ENCODE results near the gene OLFML2A. TPM values are rescaled to one million over a fixed set of nuclear protein-coding genes. Genes with fewer than 3 reads are reported as not detected.

OLFML2A gene
- total RNA-seq, 1 experiment from 2014 or later = 5.8 TPM

DNA sequence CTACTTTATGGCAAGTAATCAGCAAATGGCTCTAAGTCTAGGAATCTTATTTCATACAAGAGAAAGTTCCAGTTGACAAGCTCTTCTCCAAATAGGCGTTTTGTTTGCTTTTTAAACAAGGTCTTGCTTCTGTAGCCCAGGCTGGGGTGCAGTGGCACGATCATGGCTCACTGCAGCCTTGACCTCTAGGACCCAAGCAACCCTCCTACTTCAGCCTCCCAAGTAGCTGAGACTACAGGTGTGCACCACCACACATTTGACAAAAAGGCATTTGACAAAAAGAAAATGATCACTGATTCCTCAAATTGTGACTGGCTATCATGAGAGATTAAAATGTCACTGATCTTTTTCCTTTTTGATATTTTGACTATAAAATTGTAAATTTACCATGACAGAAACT lies 37.6 kb upstream of the OLFML2A start:
- Histone ChIP-seq H2BK120ac (ENCODE audit: low read depth, low read length, poor library complexity, severe bottlenecking) (no peak overlapping the region), H4K5ac (ENCODE audit: insufficient read length, low read depth, low read length) (no peak overlapping the region), H4K8ac (replicated peaks; ENCODE audit: insufficient read length, low read depth, low read length) (no peak overlapping the region), H2BK12ac (ENCODE audit: insufficient read length, low read depth, low read length) (no peak overlapping the region), H4K91ac (ENCODE audit: insufficient read length, low read depth, low read length) (no peak overlapping the region), H2BK15ac (ENCODE audit: low read depth, low read length) (no peak overlapping the region), H2AK5ac (ENCODE audit: insufficient read length, low read length) (no peak overlapping the region), H3K79me2 (ENCODE audit: insufficient read depth, low read length) (peaks cover 14% of the 10 kb centered on the region; the same call in 1 of the 2 replicates), H3K4me2 (ENCODE audit: insufficient read depth, insufficient read length, low read length) (no peak overlapping the region), H3K27ac (ENCODE audit: insufficient read length, low read depth, low read length) (no peak overlapping the region), H3K56ac (ENCODE audit: insufficient read length, low read depth, low read length) (no peak overlapping the region), H3K23me2 (ENCODE audit: insufficient read length, low read depth, low read length, poor library complexity, severe bottlenecking) (no peaks in the 10 kb centered on the region), H3K9ac (ENCODE audit: extremely low read depth, insufficient read length, low read length) (no peak overlapping the region), H2BK5ac (ENCODE audit: insufficient read length, low read length) (no peak overlapping the region), H4K20me1 (ENCODE audit: control insufficient read depth, insufficient read depth, insufficient read length) (no peaks in the 10 kb centered on the region), H3K23ac (ENCODE audit: insufficient read length, low read depth, low read length) (no peak overlapping the region), H3K14ac (ENCODE audit: insufficient read depth, low read length) (no peak overlapping the region), H3K27me3 (ENCODE audit: insufficient read depth, low read length) (no peaks in the 10 kb centered on the region), H3K9me3 (ENCODE audit: control insufficient read depth, low read depth, low read length) (no peaks in the 10 kb centered on the region), H2BK20ac (ENCODE audit: low read depth, low read length, poor library complexity, severe bottlenecking) (no peak overlapping the region), H2AFZ (ENCODE audit: low read length) (no peak overlapping the region), H3K4me1 (ENCODE audit: insufficient read depth, low read length) (peaks cover 3% of the 10 kb centered on the region; the same call in 1 of the 2 replicates), H3K4ac (ENCODE audit: low read depth, low read length) (no peak overlapping the region), H3K18ac (ENCODE audit: insufficient read length, low read depth, low read length) (no peak overlapping the region), H3K79me1 (ENCODE audit: insufficient read depth, low read depth, low read length, poor library complexity, severe bottlenecking) (no peaks in the 10 kb centered on the region), H3T11ph (ENCODE audit: low read length) (no peak overlapping the region)
- DNase-seq = no peak
- Mint-ChIP-seq H3K4me1 (peaks cover 26 to 32% of the 10 kb centered on the region in 2 experiments), H3K36me3 (ENCODE audit: insufficient read depth in 1 of 3, low read depth in 3 of 3) (peaks cover 0 to 12% (median 5%) of the 10 kb centered on the region in 3 experiments; a peak in 5 of 7 replicates), H3K27ac (no peak overlapping the region), H3K27me3 (ENCODE audit: low read depth) (no peaks in the 10 kb centered on the region), H3K9me3 (no peaks in the 10 kb centered on the region; a peak in 1 of 5 replicates), H3K4me3 (no peak overlapping the region)
- TF ChIP-seq, protein P1, sequence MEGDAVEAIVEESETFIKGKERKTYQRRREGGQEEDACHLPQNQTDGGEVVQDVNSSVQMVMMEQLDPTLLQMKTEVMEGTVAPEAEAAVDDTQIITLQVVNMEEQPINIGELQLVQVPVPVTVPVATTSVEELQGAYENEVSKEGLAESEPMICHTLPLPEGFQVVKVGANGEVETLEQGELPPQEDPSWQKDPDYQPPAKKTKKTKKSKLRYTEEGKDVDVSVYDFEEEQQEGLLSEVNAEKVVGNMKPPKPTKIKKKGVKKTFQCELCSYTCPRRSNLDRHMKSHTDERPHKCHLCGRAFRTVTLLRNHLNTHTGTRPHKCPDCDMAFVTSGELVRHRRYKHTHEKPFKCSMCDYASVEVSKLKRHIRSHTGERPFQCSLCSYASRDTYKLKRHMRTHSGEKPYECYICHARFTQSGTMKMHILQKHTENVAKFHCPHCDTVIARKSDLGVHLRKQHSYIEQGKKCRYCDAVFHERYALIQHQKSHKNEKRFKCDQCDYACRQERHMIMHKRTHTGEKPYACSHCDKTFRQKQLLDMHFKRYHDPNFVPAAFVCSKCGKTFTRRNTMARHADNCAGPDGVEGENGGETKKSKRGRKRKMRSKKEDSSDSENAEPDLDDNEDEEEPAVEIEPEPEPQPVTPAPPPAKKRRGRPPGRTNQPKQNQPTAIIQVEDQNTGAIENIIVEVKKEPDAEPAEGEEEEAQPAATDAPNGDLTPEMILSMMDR (conservative IDR thresholded peaks at IDR 0.05) = no peak
- WGBS (ENCODE audit: extremely low coverage, insufficient read length, low lambda C conversion rate) = no CpG with 5 or more reads among the region's 2 CpGs
